K562 (cell line): ENCODE measurements around the gene TMED7. TPM values are rescaled to one million over a fixed set of nuclear protein-coding genes. Genes with fewer than 3 reads are reported as not detected.
A peak's percentile ranks its signal among the peaks of the same experiment; 100 is the strongest.

ENCODE experiments used
- CTCF ChIP-seq, 3 experiments: IDR thresholded peaks in 2 of 3; conservative IDR thresholded peaks in 1 of 3; 2 replicates each; pipeline ENCODE4 v1.5.1; 2011 to 2012; ENCODE audit warnings: low read length in 3 of 3, mild to moderate bottlenecking in 3 of 3, control low read depth in 2 of 3, improper control_type of control experiment in 1 of 3, inconsistent platforms in 1 of 3, low read depth in 1 of 3, mixed read lengths in 1 of 3, moderate library complexity in 1 of 3; ENCODE audit not compliant: insufficient read depth in 2 of 3
- ELK3 ChIP-seq: fragments of 450-650 bp; formaldehyde crosslinking; IDR thresholded peaks from 2 replicates; pipeline ENCODE4 v1.4.0; 2020; ENCODE audit warnings: mild to moderate bottlenecking
- MLX ChIP-seq, 2 experiments: fragments of 450-650 bp in 1 of 2; sonication (generic) in 1 of 2; formaldehyde crosslinking; conservative IDR thresholded peaks; 2 replicates each; pipeline versions ENCODE4 v1.4.0 to v1.8.1; 2020 to 2022; ENCODE audit warnings: mild to moderate bottlenecking in 1 of 2, missing genetic modification reagents in 1 of 2
- PTBP1 ChIP-seq: fragments of 200-400 bp; formaldehyde crosslinking; IDR thresholded peaks from 2 replicates; pipeline ENCODE4 v1.6.1; 2017; ENCODE audit warnings: low read depth, low read length
- RAD21 ChIP-seq, 2 experiments: fragments of 250-450 bp in 1 of 2; fragments of 450-650 bp in 1 of 2; sonication (Bioruptor Pico) in 1 of 2; formaldehyde crosslinking in 1 of 2; IDR thresholded peaks in 1 of 2; conservative IDR thresholded peaks in 1 of 2; 2 replicates each; pipeline versions ENCODE4 v1.4.0 to v1.8.0; 2020 to 2022; ENCODE audit warnings: mild to moderate bottlenecking in 2 of 2, moderate library complexity in 1 of 2
- REST ChIP-seq, 2 experiments: fragments of 450-650 bp; formaldehyde crosslinking in 1 of 2; IDR thresholded peaks; 2 replicates each; pipeline versions ENCODE4 v1.4.0 to v1.6.1; 2014 to 2020; ENCODE audit warnings: mild to moderate bottlenecking in 2 of 2, borderline replicate concordance in 1 of 2, low read depth in 1 of 2
- RHOXF2B ChIP-seq: fragments of 250-450 bp; sonication (Bioruptor Pico); conservative IDR thresholded peaks from 2 replicates; pipeline ENCODE4 v1.5.1; 2021
- SMC3 ChIP-seq: conservative IDR thresholded peaks from 2 replicates; pipeline ENCODE4 v1.6.1; 2011; ENCODE audit warnings: low read depth, low read length, improper control_type of control experiment; ENCODE audit not compliant: insufficient read depth
- SNIP1 ChIP-seq: fragments of 450-650 bp; IDR thresholded peaks from 2 replicates; pipeline ENCODE4 v1.7.1; 2017; ENCODE audit warnings: low read depth, mild to moderate bottlenecking
- polyA plus RNA-seq, 8 experiments: library from polyadenylated mRNA; depleted of rRNA in 4 of 8; stranded (reverse) in 5 of 8; unstranded in 3 of 8; fragments of >200 nt; fragmentation: Nextera tagmentation in 2 of 8; fragmentation: Illumina TruSeq in 1 of 8; extraction: Ambion mirVana in 2 of 8; extraction: Trizol in 1 of 8; gene quantifications; 2 replicates each; pipeline versions ENCODE4 v1.2.1 to v1.2.3, GENCODE V29; 2011 to 2014; ENCODE audit warnings: inconsistent platforms in 1 of 8, missing spikeins in 1 of 8
- total RNA-seq, 7 experiments: library from RNA; depleted of rRNA in 6 of 7; stranded (reverse); fragments of >200 nt in 6 of 7; fragmentation: Illumina TruSeq in 2 of 7; extraction: Trizol in 2 of 7; gene quantifications; 2 replicates each; pipeline versions ENCODE4 v1.2.1 to v1.2.3, GENCODE V29; 2011 to 2021; ENCODE audit warnings: low replicate concordance in 1 of 7

Gene TMED7
- total and polyA plus RNA-seq, 9 of the 15 experiments (the other 6 are each of a cell fraction or from before 2014, with no cell fraction given), result 15.9 to 93.4 (median 41.7) TPM

DNA sequence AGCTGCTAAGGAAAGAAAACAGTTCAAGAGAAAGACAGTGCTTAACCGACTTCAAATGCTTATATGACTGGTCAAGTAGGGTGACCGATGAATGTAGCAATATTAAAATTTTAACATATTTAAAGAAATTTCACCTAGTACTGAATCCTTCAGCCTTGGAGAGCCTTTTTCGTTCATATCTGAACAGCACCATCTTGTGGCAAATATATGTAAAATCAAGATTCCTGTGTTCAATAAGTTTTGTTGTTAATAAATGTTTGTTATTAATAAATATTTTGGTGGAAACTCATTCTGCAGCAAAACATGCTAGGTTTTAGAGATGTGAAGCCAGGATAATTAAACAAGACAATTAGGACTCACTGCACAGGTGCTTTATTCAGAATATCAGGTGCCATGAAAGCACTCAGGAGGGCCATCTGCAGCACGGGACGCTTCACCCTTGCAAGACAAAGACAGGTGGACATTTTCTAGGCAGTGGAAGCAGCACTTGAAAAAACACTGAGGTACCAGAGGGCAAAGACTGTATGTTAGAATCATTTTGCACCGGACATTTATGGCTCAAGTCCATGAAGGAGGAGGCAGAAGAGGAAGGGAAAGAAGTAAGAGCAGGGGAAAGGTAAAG is 39.2 kb downstream of the TMED7 start (continued):
- TF ChIP-seq REST (IDR thresholded peaks at IDR 0.05; ENCODE audit: borderline replicate concordance) (peak; percentile 39; the same call in 1 of the 2 replicates), REST (CRISPR knock-in tag; IDR thresholded peaks at IDR 0.05; ENCODE audit: low read depth) (no peak), MLX (CRISPR knock-in tag; conservative IDR thresholded peaks at IDR 0.05) (no peak), CTCF (IDR thresholded peaks at IDR 0.05 in 2 of 3, conservative IDR thresholded peaks at IDR 0.05 in 1 of 3; ENCODE audit: insufficient read depth in 2 of 3, low read depth in 1 of 3, low read length in 3 of 3) (peak in 2 of 3 experiments; percentile 43 to 60; a peak in 4 of 6 replicates), ELK3 (CRISPR knock-in tag) (no peak), PTBP1 (no peak), RHOXF2B (CRISPR knock-in tag) (no peak), RAD21 (CRISPR knock-in tag; conservative IDR thresholded peaks at IDR 0.05 in 1 of 2, IDR thresholded peaks at IDR 0.05 in 1 of 2) (peak; percentile 70 to 72), SNIP1 (no peak), SMC3 (0 out of 2 replicates have a peak, but pooled peaks have one; percentile 12)
